ENCODE data around the gene DCAF15.

DNA sequence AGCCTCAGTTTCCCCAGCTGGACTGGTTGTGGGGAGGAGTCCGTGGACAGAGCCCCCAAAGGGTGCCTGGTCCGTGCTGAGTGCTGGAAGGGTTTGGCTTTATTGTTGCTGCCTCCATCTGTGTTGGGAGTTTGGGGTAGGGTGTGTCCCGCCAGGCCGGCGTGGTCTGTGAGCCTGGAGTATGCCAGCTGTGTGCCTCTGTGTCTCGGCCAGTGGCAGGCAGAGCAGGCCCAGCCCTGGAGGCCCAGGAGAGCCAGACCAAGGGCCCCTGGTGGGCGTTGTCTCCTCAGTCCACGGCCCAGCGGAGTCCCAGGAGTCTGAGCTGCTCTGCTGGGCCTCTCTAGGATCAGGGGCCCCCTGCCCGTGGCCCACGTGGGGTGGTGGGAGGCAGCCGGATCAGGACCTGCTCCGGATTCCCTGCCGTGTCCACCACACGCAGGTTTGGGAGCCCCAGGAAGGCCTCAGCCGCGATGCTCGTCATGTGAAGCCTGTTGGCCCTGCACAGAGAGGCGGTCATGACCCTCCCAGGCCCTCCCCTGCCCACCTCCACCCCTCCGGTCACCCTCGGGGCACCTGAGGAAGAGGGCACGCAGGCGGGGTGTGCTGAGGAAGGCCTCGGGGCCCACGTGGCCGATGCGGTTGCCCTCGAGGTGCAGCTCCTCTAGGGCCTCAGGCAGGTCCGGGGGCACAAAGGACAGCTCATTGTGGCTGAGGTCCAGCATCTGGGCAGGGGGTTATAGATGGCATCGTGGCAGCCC, 20.7 kb upstream of the DCAF15 start:
- TF ChIP-seq FOXP2 (optimal IDR thresholded peaks at IDR 0.05; ENCODE audit: control extremely low read depth, extremely low read length, insufficient read depth) (no peak), POLR2AphosphoS5 (IDR thresholded peaks at IDR 0.05; ENCODE audit: borderline replicate concordance, low read depth, low read length) (no peak)
